Stimulated activated effector memory CD8-positive, alpha-beta T cell treated with anti-CD3 and anti-CD28 coated beads, Interleukin-12 subunit alpha, Interleukin-12 subunit beta, amount 100 ng/mL, for 72 hours (primary cell): Measurements from ENCODE around the gene GNAI1.

ENCODE experiments used
- ATAC-seq: fragments of 150-1000 bp; cut with Tn5 transposase; 2 replicates; pipeline ENCODE4 v1.10.0; 2021
- DNase-seq, 2 donors: peaks; one replicate each; pipeline ENCODE4 v3.0.0; 2021 to 2022; ENCODE audit warnings: low spot score in 2 of 2
- H3K27ac Mint-ChIP-seq: one replicate; pipeline ENCODE4 v1.8.0; 2022; ENCODE audit warnings: mild to moderate bottlenecking, mixed read lengths
- H3K36me3 Mint-ChIP-seq: one replicate; pipeline ENCODE4 v1.8.0; 2022; ENCODE audit warnings: mild to moderate bottlenecking, mixed read lengths
- H3K4me1 Mint-ChIP-seq: one replicate; pipeline ENCODE4 v1.8.0; 2022; ENCODE audit warnings: mixed read lengths
- H3K4me3 Mint-ChIP-seq: one replicate; pipeline ENCODE4 v1.8.0; 2022; ENCODE audit warnings: mild to moderate bottlenecking, mixed read lengths
- H3K9me3 Mint-ChIP-seq: one replicate; pipeline ENCODE4 v1.8.0; 2022; ENCODE audit warnings: mixed read lengths

Gene GNAI1

DNA sequence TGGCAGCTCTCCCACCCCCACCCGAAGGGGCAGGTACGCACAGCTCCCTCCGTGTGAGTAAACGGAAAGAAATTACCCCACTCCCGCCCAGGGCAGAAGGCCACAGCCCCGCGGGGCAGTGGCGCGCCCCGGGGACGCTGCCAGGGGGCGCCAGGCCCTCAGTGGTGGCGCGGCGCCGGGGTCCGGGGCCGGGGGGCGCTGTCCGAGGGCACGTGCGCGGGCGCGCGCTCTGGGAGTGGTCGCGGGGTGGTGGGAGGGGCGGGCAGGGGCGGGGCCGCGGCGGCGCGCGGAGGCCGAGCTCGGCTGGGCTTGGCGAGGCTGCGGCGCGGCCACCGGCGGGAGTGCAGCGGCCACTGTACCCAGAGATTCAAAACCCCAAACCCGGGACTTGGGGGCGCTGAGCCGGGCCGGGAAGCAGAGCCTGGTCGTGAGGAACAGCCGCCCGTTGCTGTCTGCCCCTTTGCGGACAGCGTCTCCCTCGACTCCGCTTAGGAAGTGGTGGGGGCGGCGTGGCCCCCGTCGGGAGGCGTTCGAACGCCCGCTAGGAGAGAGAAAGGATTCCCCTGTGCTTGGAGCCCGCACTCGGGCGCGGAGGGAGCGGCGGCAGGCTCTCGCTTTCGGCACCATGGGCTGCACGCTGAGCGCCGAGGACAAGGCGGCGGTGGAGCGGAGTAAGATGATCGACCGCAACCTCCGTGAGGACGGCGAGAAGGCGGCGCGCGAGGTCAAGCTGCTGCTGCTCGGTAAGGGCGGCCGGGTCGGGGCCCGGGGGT is at the start of gene GNAI1:
Gene GNAI1 (plus strand): TSS at position 296 of the 773 bp plus-strand sequence. CDS start 330 bp downstream, at position 626.
- Mint-ChIP-seq H3K9me3 (peaks cover 10% of the 10 kb centered on the region), H3K36me3 (no peaks in the 10 kb centered on the region), H3K27ac (no peak within 1 kb of the TSS), H3K4me1 (no peaks in the 10 kb centered on the region), H3K4me3 (peak within 1 kb of the TSS; percentile 7)
- ATAC-seq (peak; percentile 37), DNase-seq (no peak)

DNA sequence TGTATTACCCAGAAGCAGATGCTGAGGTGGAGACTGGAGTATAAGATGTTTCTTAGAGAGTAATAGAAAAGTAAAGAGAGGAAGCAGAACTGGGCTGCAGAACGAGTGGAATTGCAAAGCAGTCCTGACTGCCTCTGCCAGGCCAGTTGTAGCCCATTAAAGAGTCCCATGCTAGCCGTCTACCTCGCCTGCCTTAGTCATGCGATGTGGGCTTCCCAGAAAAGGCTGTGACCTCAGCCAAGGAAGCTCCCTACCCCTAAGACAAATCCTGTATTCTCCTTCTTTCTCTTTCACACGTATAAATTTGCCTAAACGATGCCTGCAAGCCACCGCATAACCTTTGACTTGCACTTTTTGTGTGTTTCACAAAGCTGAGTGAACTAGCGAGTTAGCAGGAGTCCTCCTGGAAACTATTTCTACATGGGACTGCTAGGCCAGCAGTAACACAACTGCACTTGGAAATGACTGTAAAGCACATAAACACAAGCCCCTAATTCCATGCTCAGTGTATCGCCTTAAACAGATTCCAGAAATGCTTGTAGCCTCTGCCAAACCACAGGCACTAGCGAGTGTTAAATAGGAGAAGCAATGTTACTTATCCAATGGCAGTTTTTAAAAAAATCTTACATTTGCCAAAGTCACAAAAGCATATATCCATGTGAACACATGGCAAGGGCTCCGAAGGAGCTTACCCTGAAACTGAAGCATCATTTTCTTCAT is 47.4 kb upstream of the GNAI1 start:
- H3K4me1 Mint-ChIP-seq = no peaks in the 10 kb centered on the region
- H3K9me3 Mint-ChIP-seq = peaks cover 2% of the 10 kb centered on the region
- no peak overlapping the region for H3K4me3 Mint-ChIP-seq
- ATAC-seq = no peak
- H3K27ac Mint-ChIP-seq = no peak overlapping the region
- H3K36me3 Mint-ChIP-seq = no peaks in the 10 kb centered on the region
- DNase-seq = no peak

DNA sequence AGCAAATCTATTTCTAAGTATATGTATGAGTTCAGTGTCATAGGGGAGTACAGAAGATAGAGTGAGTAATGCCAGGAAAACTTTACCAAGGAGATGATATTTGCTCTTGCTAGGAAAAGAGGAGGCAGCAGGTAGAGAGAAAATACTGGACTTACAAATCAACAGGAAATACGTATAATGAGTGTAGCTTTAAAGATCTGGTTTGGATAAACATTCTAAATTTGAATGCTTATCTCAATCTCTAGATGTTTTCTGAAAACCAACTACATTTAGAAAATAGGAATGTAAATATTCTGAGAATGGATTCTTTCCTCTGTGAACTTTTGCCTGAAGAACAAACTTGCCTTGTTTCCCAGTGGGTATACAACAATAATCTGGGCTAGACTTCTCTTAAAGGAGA is 46.9 kb upstream of the GNAI1 start:
- DNase-seq = no peak
- ATAC-seq = no peak
- no peaks in the 10 kb centered on the region for H3K36me3 Mint-ChIP-seq
- peaks cover 2% of the 10 kb centered on the region for H3K9me3 Mint-ChIP-seq
- no peak overlapping the region for H3K4me3 Mint-ChIP-seq
- no peak overlapping the region for H3K27ac Mint-ChIP-seq
- H3K4me1 Mint-ChIP-seq = no peaks in the 10 kb centered on the region

DNA sequence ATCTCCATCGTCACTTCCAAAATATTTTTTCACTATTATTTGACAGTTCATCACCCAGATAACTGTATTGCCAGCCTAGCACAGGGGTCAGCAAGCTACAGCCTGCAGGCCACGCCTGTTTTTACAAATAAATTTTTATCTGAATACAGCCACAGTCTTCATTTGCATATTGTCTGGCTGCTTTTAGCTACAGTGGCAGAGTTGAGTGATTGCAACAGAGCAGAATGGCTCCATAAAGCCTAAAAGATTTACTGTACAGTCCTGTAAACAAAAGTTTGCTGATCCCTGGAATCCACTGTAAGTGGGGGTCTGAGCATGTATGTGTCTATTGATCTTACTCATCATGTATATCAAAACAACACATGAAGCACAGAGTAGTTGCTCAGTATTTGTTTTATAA is 45.9 kb upstream of the GNAI1 start:
- Mint-ChIP-seq H3K9me3 (no peaks in the 10 kb centered on the region), H3K4me1 (no peaks in the 10 kb centered on the region), H3K27ac (no peak overlapping the region), H3K4me3 (no peak overlapping the region), H3K36me3 (no peaks in the 10 kb centered on the region)
- ATAC-seq (no peak), DNase-seq (no peak)

DNA sequence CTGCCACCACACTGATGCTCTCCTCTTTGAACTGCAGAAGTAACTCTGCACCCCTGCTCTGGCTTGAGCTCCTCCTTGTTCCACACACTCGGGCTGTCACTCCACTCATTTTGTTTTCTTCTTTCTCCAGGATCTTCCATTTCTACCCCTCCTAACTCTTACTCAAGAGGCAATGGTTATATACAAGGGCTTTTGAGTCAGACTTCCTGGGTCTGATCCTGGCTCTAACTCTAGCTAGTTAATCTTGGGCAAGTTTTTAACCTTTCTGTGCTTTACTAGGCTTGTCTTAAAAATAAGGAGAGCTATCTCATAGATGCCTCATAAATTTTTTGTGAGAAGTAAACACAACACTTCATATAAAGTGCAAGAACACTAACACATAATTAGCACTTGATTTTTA is 45.3 kb upstream of the GNAI1 start:
- no peaks in the 10 kb centered on the region for H3K4me1 Mint-ChIP-seq
- no peak for ATAC-seq
- H3K27ac Mint-ChIP-seq = no peak overlapping the region
- H3K4me3 Mint-ChIP-seq = no peak overlapping the region
- H3K36me3 Mint-ChIP-seq = no peaks in the 10 kb centered on the region
- H3K9me3 Mint-ChIP-seq = no peaks in the 10 kb centered on the region
- no peak for DNase-seq

DNA sequence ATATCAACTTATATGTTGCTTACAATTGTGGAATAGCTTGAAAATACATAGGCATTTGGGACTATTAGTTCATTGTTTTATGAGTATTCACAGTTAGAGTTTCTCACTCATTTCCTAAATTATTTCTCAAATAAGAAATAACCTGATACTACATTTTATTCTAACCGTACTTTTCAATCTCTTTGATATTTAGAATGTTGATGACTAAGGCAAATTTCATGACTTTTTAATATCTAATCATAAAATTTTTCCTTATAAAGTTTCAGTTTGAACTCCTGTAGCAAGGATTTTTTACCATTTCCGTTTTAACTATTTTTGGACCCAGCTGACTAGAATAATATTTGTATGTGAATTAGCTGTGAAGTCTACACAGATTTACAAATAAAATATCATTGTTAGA is 41.3 kb upstream of the GNAI1 start:
- Mint-ChIP-seq H3K4me3 (no peak overlapping the region), H3K4me1 (no peaks in the 10 kb centered on the region), H3K27ac (no peak overlapping the region), H3K9me3 (no peaks in the 10 kb centered on the region), H3K36me3 (no peaks in the 10 kb centered on the region)
- ATAC-seq (no peak), DNase-seq (no peak)

DNA sequence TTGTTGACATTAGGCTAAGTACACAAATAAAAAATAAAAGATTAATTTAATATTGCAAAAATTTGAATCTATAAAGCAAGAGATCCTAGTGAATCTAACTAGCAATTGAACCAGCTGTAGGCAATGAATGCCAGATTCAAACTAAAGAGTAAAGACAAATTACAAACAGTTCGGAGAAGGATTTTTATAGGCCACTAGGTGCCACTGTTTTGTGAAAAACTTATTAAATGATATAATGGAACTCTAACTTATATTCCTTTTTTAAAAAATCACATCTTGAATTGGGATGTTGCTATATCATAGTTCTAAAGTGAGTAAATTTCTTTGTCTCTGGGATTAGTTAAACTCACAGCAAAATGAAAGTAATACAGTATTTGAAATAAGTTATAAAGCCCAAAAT is 39.1 kb upstream of the GNAI1 start:
- Mint-ChIP-seq H3K4me3 (no peak overlapping the region), H3K9me3 (no peaks in the 10 kb centered on the region), H3K4me1 (no peaks in the 10 kb centered on the region), H3K27ac (no peak overlapping the region), H3K36me3 (no peaks in the 10 kb centered on the region)
- DNase-seq (no peak), ATAC-seq (no peak)

DNA sequence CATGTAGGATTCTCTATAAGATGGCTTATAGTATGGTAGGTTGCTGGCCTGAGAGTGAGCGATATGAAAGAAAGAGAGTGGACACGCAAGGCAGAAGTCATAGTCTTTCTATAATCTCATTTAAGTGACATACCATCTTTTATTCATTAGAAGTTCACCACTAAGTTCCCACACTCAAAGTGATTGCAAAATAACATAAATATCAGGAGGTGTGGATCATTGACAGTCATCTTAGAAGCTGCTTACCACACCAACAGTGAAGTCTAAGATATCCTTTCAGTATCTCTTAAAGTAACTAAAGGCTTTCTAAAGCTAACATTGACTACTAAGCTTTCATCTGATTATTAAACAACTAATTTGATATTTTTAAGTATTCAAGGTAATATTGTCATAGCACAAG is 36.9 kb upstream of the GNAI1 start:
- no peaks in the 10 kb centered on the region for H3K36me3 Mint-ChIP-seq
- no peaks in the 10 kb centered on the region for H3K9me3 Mint-ChIP-seq
- DNase-seq = no peak
- H3K4me3 Mint-ChIP-seq = no peak overlapping the region
- no peak for ATAC-seq
- H3K4me1 Mint-ChIP-seq = no peaks in the 10 kb centered on the region
- no peak overlapping the region for H3K27ac Mint-ChIP-seq

DNA sequence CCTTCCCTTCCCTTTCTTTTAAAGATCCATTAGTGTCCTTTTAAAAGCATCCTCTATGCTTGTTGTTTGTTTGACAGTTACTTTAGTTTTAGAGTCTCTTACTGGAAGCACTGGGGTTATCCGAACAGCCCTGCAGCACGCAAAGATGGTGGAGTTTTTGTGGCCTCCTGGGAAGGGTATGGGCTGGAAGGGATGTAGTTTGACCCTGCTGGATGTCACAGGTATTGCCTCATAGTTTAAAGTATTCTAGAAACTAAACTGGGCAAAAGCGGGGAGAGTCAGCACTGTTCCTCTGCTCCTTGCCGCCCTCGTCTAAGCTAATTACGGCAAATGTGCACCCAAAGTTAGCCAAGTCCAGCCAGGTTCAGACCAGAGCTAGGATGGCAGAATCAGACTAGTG is 35.8 kb upstream of the GNAI1 start:
- H3K4me3 Mint-ChIP-seq = no peak overlapping the region
- H3K4me1 Mint-ChIP-seq = no peaks in the 10 kb centered on the region
- H3K27ac Mint-ChIP-seq = no peak overlapping the region
- H3K9me3 Mint-ChIP-seq = no peaks in the 10 kb centered on the region
- no peak for ATAC-seq
- DNase-seq = no peak
- no peaks in the 10 kb centered on the region for H3K36me3 Mint-ChIP-seq

DNA sequence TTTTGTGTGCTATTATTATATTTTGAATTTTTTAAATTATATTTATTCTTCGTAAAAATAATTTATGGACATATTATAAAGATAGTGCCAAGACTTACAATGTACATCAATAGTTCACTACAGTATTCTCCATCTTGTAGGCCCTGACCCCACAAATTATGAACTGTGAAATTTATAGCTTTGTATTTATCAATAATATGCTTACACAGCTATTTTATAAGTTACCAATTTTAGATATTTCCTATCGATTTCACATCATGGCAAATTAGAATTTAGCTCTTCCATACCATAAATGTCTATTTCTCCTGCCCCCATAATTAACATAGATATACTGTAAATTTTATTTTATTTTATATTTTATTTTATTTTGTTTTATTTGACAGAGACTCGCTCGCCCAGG is 34.4 kb upstream of the GNAI1 start:
- DNase-seq (no peak), ATAC-seq (no peak)
- Mint-ChIP-seq H3K4me3 (no peak overlapping the region), H3K4me1 (no peaks in the 10 kb centered on the region), H3K36me3 (no peaks in the 10 kb centered on the region), H3K27ac (no peak overlapping the region), H3K9me3 (peaks cover 10% of the 10 kb centered on the region)

DNA sequence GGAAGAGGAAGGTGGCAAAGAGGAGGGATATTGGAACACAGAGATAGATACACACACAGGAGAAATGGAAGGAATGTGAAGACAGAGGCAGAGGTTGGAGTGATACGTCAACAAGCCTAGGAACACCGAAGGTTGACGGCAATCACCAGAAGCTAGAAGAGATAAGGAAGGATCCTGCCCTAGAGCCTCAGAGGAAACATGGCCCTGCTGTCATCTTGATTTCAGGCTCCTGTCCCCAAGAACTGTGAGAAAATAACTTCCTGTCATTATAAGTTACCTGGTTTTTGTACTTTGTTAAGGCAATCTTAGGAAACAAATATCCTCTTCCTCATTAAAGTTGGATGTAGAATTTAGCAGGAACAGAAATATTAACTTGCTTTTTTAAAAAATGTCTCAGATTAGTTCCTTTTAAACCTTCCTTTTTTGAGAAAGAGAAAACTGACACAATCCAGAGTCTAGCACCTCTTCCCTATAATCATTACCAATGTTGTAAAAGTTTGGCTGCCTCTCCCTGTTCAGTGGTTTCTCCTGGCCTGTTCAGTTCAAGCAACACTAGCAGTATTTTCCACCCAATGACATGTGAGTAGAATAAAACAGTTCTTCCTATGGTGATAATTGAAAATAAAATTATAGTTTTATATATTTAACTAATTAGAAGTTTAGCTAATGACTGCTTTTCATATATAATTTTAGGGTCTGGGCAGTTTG is 28.8 kb upstream of the GNAI1 start:
- DNase-seq (no peak), ATAC-seq (no peak)
- H3K36me3 Mint-ChIP-seq = no peaks in the 10 kb centered on the region
- no peaks in the 10 kb centered on the region for H3K4me1 Mint-ChIP-seq
- peaks cover 20% of the 10 kb centered on the region for H3K9me3 Mint-ChIP-seq
- H3K27ac Mint-ChIP-seq = no peak overlapping the region
- no peak overlapping the region for H3K4me3 Mint-ChIP-seq

DNA sequence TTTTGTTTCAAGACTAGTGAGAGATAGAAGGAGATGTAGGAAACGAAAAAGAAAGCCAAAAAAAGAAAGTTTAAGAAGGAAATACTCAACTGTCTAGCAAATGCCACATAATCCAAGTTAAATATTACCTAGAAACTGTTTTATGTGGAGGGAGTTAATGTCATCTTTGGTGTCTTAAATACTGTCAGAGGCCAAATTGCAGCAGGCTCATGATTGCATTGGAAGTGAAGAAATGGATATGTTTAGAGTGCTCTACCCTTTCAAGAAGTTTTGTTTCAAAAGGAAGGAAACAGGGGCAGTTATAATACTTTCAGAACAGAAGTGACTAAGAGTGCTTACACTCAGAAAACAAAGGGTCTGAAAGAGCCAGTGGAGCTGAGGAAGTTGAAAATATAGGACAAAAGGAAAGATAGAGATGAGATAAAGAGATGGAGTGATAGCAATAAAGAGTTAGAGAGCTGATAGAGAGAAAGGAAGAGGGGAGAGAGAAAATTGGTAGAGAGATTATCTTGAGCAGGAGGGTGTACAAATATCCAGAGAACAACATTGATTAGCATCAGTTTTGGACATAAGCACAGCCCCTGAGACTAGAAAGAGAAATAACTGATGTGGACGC is 28.0 kb upstream of the GNAI1 start:
- Mint-ChIP-seq H3K4me1 (no peaks in the 10 kb centered on the region), H3K9me3 (peaks cover 20% of the 10 kb centered on the region), H3K27ac (no peak overlapping the region), H3K36me3 (no peaks in the 10 kb centered on the region), H3K4me3 (no peak overlapping the region)
- DNase-seq (no peak), ATAC-seq (no peak)

DNA sequence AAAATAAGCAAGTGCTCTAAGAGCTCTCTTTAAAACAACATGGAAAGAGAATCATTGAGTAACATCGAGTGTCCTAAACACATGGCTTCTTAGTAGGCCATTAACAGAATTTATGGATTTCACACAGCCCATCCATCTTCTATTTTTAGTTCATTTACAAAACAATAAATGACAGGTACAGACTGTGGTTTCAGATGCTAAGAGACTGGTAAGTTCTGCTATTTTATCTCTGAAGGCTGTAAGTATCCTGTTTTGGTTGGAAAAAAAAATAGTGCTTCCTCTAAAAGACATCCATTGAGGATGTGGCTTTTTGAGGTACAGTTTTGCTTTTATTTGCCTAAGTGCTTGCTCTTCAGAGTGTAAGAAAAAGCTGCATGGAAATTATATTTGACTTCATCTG is 27.4 kb upstream of the GNAI1 start:
- peaks cover 20% of the 10 kb centered on the region for H3K9me3 Mint-ChIP-seq
- no peak for DNase-seq
- no peak overlapping the region for H3K27ac Mint-ChIP-seq
- no peak overlapping the region for H3K4me3 Mint-ChIP-seq
- H3K36me3 Mint-ChIP-seq = no peaks in the 10 kb centered on the region
- ATAC-seq = no peak
- no peaks in the 10 kb centered on the region for H3K4me1 Mint-ChIP-seq

DNA sequence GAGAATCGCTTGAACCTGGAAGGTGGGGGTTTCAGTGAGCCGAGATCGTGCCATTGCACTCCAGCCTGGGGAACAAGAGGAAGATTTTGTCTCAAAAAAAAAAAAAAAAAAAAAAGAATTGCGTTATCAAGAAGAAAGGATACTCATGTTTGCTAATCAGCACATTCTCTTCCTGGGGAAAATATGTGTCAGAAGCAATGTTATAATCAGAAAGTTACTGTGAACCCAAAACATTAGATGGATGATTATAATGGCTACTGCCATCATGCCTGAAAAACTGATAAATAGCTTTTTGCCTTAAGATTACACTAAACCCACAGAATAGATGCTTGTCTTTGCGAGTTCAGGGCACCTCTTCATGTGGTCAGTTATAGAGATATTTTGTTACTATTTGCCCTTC is 24.3 kb upstream of the GNAI1 start:
- ATAC-seq (no peak), DNase-seq (no peak)
- Mint-ChIP-seq H3K36me3 (no peaks in the 10 kb centered on the region), H3K4me3 (no peak overlapping the region), H3K9me3 (peaks cover 8% of the 10 kb centered on the region), H3K27ac (no peak overlapping the region), H3K4me1 (no peaks in the 10 kb centered on the region)

DNA sequence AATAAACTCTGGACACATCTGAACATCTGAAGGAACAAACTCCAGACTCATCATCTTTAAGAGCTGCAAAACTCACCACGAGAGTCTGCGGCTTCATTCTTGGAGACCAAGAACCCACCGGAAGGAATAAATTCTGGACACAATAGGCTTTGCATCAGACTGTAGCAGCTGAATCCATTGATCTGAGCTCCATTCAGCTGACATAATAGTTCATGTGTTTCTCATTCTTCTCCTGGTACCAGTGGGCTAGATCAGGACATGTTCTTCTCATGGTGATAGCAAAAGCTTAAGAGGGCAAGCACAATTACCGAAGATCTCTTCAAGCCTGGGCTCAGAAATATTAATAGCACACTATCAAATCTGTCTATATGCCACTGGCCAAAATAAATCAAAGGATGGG is 20.5 kb upstream of the GNAI1 start:
- Mint-ChIP-seq H3K27ac (no peak overlapping the region), H3K36me3 (no peaks in the 10 kb centered on the region), H3K4me1 (no peaks in the 10 kb centered on the region), H3K4me3 (no peak overlapping the region), H3K9me3 (peaks cover 2% of the 10 kb centered on the region)
- ATAC-seq (no peak), DNase-seq (no peak)
